Activated naive CD8-positive, alpha-beta T cell treated with anti-CD3 and anti-CD28 coated beads for 36 hours (primary cell): ENCODE measurements around the gene TM4SF20. TPM values are rescaled to one million over a fixed set of nuclear protein-coding genes. Genes with fewer than 3 reads are reported as not detected.
A peak's percentile ranks its signal among the peaks of the same experiment; 100 is the strongest.
"Not testable (repeated sequence)": the region's sequence is repeated elsewhere in the genome, so short reads cannot be mapped to it uniquely, and the experiment has no call there.

ENCODE experiments used
- DNase-seq: peaks from one replicate; pipeline ENCODE4 v3.0.0; 2021
- H3K27ac Mint-ChIP-seq: one replicate; pipeline ENCODE4 v1.8.0; 2022; ENCODE audit warnings: mild to moderate bottlenecking, moderate library complexity, mixed read lengths
- H3K27me3 Mint-ChIP-seq: one replicate; pipeline ENCODE4 v1.8.0; 2022; ENCODE audit warnings: mild to moderate bottlenecking, mixed read lengths
- H3K36me3 Mint-ChIP-seq: one replicate; pipeline ENCODE4 v1.8.0; 2021; ENCODE audit warnings: mild to moderate bottlenecking, mixed read lengths
- H3K4me1 Mint-ChIP-seq: one replicate; pipeline ENCODE4 v1.8.0; 2021; ENCODE audit warnings: mixed read lengths
- H3K4me3 Mint-ChIP-seq: one replicate; pipeline ENCODE4 v1.8.0; 2022; ENCODE audit warnings: mild to moderate bottlenecking, moderate library complexity, mixed read lengths
- H3K9me3 Mint-ChIP-seq: one replicate; pipeline ENCODE4 v1.8.0; 2022; ENCODE audit warnings: mixed read lengths
- total RNA-seq, 2 experiments: library from RNA; stranded (reverse); gene quantifications; one replicate each; pipeline ENCODE4 v1.2.3, GENCODE V29; 2021

TM4SF20 gene
- total RNA-seq, 2 experiments from 2014 or later = not detected

DNA sequence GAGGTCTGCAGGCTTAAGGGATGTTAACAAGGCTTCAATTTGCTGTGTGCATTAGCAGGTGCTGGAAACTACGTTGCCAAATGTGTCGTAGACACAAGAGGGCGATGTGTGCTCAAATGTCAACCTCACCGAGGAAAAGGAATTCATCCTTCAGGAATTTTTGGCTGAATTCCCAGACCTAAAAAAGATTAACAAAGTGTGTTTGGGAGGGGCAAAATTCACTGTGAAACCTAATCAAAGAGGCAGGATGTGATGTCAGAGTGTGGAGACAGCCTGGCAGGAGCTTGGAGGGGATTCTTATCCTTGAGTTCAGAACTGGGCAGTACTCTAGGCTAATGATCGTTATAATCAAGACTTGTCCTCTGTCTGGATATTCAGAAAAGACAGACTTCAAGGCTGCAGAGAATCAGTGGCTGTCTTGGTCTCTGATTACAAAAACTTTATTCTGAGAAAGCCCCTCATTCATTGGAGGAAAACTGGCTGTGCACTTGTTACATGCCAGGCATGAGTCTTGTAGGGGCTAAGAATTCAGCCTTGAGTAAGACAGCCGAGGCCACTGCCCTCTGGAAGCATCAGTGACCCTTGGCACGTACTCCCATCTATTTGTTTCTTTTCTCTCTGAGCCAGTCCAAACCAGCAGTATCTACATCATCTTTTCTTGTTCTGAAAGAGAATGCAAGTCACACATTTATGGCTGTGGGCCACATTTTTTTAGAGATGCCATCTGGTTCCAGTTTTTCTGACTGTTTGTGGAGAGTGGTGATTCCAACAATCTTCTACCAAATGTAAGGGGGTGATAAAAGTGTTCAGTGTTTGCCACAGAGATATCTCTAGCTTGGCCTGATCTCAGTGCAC, 27.3 kb upstream of the TM4SF20 start:
- H3K36me3 Mint-ChIP-seq = no peaks in the 10 kb centered on the region
- H3K27ac Mint-ChIP-seq = peak overlapping the region; percentile 16

GRCh38 chr2:227404585-227405271, 25.6 kb upstream of the TM4SF20 start:
- DNase-seq = no peak
- Mint-ChIP-seq H3K27ac (no peak overlapping the region), H3K4me1 (peaks cover 46% of the 10 kb centered on the region)

More for the DNA sequence above, 27.3 kb upstream of the TM4SF20 start:
- H3K4me1 Mint-ChIP-seq = peaks cover 57% of the 10 kb centered on the region
- no peak for DNase-seq
- H3K4me3 Mint-ChIP-seq = no peak overlapping the region
- no peaks in the 10 kb centered on the region for H3K27me3 Mint-ChIP-seq
- H3K9me3 Mint-ChIP-seq = no peaks in the 10 kb centered on the region

GRCh38 chr2:227402959-227403358, 23.9 kb upstream of the TM4SF20 start:
- H3K27me3 Mint-ChIP-seq = no peaks in the 10 kb centered on the region
- H3K9me3 Mint-ChIP-seq = no peaks in the 10 kb centered on the region
- H3K27ac Mint-ChIP-seq = peak overlapping the region; percentile 32
- H3K4me1 Mint-ChIP-seq = peaks cover 40% of the 10 kb centered on the region
- no peak for DNase-seq
- no peak overlapping the region for H3K4me3 Mint-ChIP-seq
- no peaks in the 10 kb centered on the region for H3K36me3 Mint-ChIP-seq

More at GRCh38 chr2:227404585-227405271, 25.6 kb upstream of the TM4SF20 start:
- Mint-ChIP-seq H3K27me3 (no peaks in the 10 kb centered on the region), H3K4me3 (no peak overlapping the region), H3K36me3 (no peaks in the 10 kb centered on the region), H3K9me3 (no peaks in the 10 kb centered on the region)

- H3K27me3 Mint-ChIP-seq = no peaks in the 10 kb centered on the region
- H3K9me3 Mint-ChIP-seq = no peaks in the 10 kb centered on the region
- H3K4me3 Mint-ChIP-seq = no peak overlapping the region
- DNase-seq = no peak
- H3K4me1 Mint-ChIP-seq = peaks cover 42% of the 10 kb centered on the region
- no peaks in the 10 kb centered on the region for H3K36me3 Mint-ChIP-seq
- H3K27ac Mint-ChIP-seq = no peak overlapping the region
Observed at GRCh38 chr2:227402321-227402720, 23.2 kb upstream of the TM4SF20 start.

- Mint-ChIP-seq H3K27me3 (no peaks in the 10 kb centered on the region), H3K36me3 (no peaks in the 10 kb centered on the region), H3K4me3 (no peak overlapping the region), H3K4me1 (peaks cover 37% of the 10 kb centered on the region), H3K9me3 (no peaks in the 10 kb centered on the region), H3K27ac (no peak overlapping the region)
- no peak for DNase-seq
Observed at GRCh38 chr2:227401550-227401949, 22.4 kb upstream of the TM4SF20 start.

GRCh38 chr2:227398684-227399670, 19.9 kb upstream of the TM4SF20 start:
- Mint-ChIP-seq H3K27ac (no peak overlapping the region), H3K36me3 (no peaks in the 10 kb centered on the region), H3K4me3 (no peak overlapping the region), H3K27me3 (no peaks in the 10 kb centered on the region), H3K4me1 (peaks cover 18% of the 10 kb centered on the region), H3K9me3 (no peaks in the 10 kb centered on the region)
- DNase-seq = no peak

GRCh38 chr2:227397562-227397961, 18.5 kb upstream of the TM4SF20 start:
- H3K9me3 Mint-ChIP-seq = no peaks in the 10 kb centered on the region
- H3K27me3 Mint-ChIP-seq = no peaks in the 10 kb centered on the region
- H3K4me3 Mint-ChIP-seq = no peak overlapping the region
- no peak for DNase-seq
- H3K36me3 Mint-ChIP-seq = no peaks in the 10 kb centered on the region
- no peak overlapping the region for H3K27ac Mint-ChIP-seq
- peaks cover 13% of the 10 kb centered on the region for H3K4me1 Mint-ChIP-seq

- Mint-ChIP-seq H3K9me3 (no peaks in the 10 kb centered on the region), H3K27ac (no peak overlapping the region), H3K4me1 (peaks cover 6% of the 10 kb centered on the region), H3K36me3 (no peaks in the 10 kb centered on the region), H3K4me3 (no peak overlapping the region), H3K27me3 (no peaks in the 10 kb centered on the region)
- DNase-seq = no peak
Observed at GRCh38 chr2:227395556-227395955, 16.4 kb upstream of the TM4SF20 start.

GRCh38 chr2:227394401-227394800, 15.3 kb upstream of the TM4SF20 start:
- Mint-ChIP-seq H3K4me3 (no peak overlapping the region), H3K27ac (no peak overlapping the region), H3K27me3 (peaks cover 4% of the 10 kb centered on the region), H3K4me1 (peaks cover 6% of the 10 kb centered on the region), H3K9me3 (no peaks in the 10 kb centered on the region), H3K36me3 (no peaks in the 10 kb centered on the region)
- no peak for DNase-seq

- H3K4me3 Mint-ChIP-seq = no peak overlapping the region
Observed at GRCh38 chr2:227390468-227391256, 11.6 kb upstream of the TM4SF20 start.

DNA sequence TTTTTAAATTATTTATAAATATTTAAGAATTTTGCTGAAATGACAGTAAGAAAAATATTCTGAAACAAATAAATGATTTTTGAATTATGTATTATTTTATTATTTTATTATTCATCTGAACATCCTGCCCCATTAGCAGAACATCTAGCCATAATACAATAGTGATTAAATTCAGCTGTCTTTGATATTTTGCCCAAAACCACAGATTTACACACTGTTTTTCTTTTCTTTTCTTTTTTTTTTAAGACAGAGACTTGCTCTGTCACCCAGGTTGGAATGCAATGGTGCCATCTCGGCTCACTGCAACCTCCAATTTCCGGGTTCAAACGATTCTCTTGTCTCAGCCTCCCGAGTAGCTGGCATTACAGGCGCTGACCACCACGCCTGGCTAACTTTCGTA, 10.6 kb upstream of the TM4SF20 start:
- Mint-ChIP-seq H3K27ac (no peak overlapping the region), H3K9me3 (no peaks in the 10 kb centered on the region), H3K36me3 (no peaks in the 10 kb centered on the region), H3K27me3 (peaks cover 4% of the 10 kb centered on the region), H3K4me1 (peaks cover 9% of the 10 kb centered on the region), H3K4me3 (no peak overlapping the region)
- DNase-seq = no peak

More at GRCh38 chr2:227390468-227391256, 11.6 kb upstream of the TM4SF20 start:
- Mint-ChIP-seq H3K4me1 (peaks cover 9% of the 10 kb centered on the region), H3K27me3 (peaks cover 4% of the 10 kb centered on the region), H3K27ac (no peak overlapping the region), H3K36me3 (no peaks in the 10 kb centered on the region), H3K9me3 (no peaks in the 10 kb centered on the region)
- no peak for DNase-seq

DNA sequence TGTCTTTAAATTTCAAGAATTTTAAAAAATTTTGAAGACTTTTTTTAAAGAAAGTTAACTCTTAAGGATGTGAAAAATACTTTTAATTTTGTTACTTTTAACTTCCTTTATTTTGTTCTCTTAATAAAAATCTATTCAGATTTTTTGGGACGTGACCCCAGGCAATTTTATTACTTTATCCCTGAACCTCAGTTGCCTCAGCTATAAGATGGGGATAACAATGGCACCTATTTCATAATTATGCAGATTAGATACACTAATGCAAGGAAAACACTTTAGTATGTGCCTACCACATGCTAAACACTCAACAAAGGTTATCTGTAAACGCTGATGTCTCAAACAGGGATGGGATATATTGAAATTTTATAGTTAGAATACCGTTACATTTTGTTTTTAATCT, 10.1 kb upstream of the TM4SF20 start:
- peaks cover 4% of the 10 kb centered on the region for H3K27me3 Mint-ChIP-seq
- H3K4me1 Mint-ChIP-seq = peaks cover 9% of the 10 kb centered on the region
- H3K36me3 Mint-ChIP-seq = no peaks in the 10 kb centered on the region
- DNase-seq = no peak
- H3K9me3 Mint-ChIP-seq = no peaks in the 10 kb centered on the region
- no peak overlapping the region for H3K4me3 Mint-ChIP-seq
- no peak overlapping the region for H3K27ac Mint-ChIP-seq

- DNase-seq = no peak
- H3K4me3 Mint-ChIP-seq = no peak overlapping the region
- H3K4me1 Mint-ChIP-seq = peaks cover 9% of the 10 kb centered on the region
- H3K27ac Mint-ChIP-seq = no peak overlapping the region
- peaks cover 4% of the 10 kb centered on the region for H3K27me3 Mint-ChIP-seq
- H3K36me3 Mint-ChIP-seq = no peaks in the 10 kb centered on the region
- no peaks in the 10 kb centered on the region for H3K9me3 Mint-ChIP-seq
Observed at GRCh38 chr2:227388537-227389011, 9.5 kb upstream of the TM4SF20 start.

- not testable (repeated sequence) for H3K4me3 Mint-ChIP-seq, H3K9me3 Mint-ChIP-seq, DNase-seq, H3K36me3 Mint-ChIP-seq, H3K27ac Mint-ChIP-seq, H3K27me3 Mint-ChIP-seq
- peaks cover 11% of the 10 kb centered on the region for H3K4me1 Mint-ChIP-seq
Observed at GRCh38 chr2:227387583-227387982, 8.5 kb upstream of the TM4SF20 start, which contains the start of gene SCYGR1. Gene SCYGR1 (minus strand): TSS chr2:227387949. CDS start chr2:227387949, 0 bp downstream.
